ENCODE measurements around the gene OFD1.

The OFD1 gene

GRCh38 chrX:13752646-13753045 lies 18.1 kb downstream of the OFD1 start:
- no peak for DNase-seq (ENCODE audit: low read depth, low spot score)

- DNase-seq (ENCODE audit: low read depth, low spot score): no peak
Measured at GRCh38 chrX:13754765-13755164, 20.2 kb downstream of the OFD1 start.

GRCh38 chrX:13755254-13755653 lies 20.7 kb downstream of the OFD1 start:
- no peak for DNase-seq (ENCODE audit: low read depth, low spot score)

GRCh38 chrX:13756381-13756780 lies 21.8 kb downstream of the OFD1 start:
- DNase-seq (ENCODE audit: low read depth, low spot score): no peak

- DNase-seq (ENCODE audit: low read depth, low spot score): no peak
Measured at GRCh38 chrX:13759152-13759718, 24.7 kb downstream of the OFD1 start.

- DNase-seq (ENCODE audit: low read depth, low spot score): no peak
Measured at GRCh38 chrX:13760426-13760825, 25.9 kb downstream of the OFD1 start.

- DNase-seq (ENCODE audit: low read depth, low spot score): peak; percentile 44
Measured at GRCh38 chrX:13761606-13762414, 27.3 kb downstream of the OFD1 start.

GRCh38 chrX:13763489-13763888 lies 28.9 kb downstream of the OFD1 start:
- no peak for DNase-seq (ENCODE audit: low read depth, low spot score)

GRCh38 chrX:13764281-13764680 lies 29.7 kb downstream of the OFD1 start:
- no peak for DNase-seq (ENCODE audit: low read depth, low spot score)

GRCh38 chrX:13764765-13765164 lies 30.2 kb downstream of the OFD1 start:
- peak; percentile 80 for DNase-seq (ENCODE audit: low read depth, low spot score)

- no peak for DNase-seq (ENCODE audit: low read depth, low spot score)
Measured at GRCh38 chrX:13768939-13769338, 34.4 kb downstream of the OFD1 start.

GRCh38 chrX:13770013-13770535 lies 35.5 kb downstream of the OFD1 start:
- no peak for DNase-seq (ENCODE audit: low read depth, low spot score)

GRCh38 chrX:13774696-13775095 lies 40.1 kb downstream of the OFD1 start:
- no peak for DNase-seq (ENCODE audit: low read depth, low spot score)

GRCh38 chrX:13775837-13776236 lies 41.3 kb downstream of the OFD1 start:
- no peak for DNase-seq (ENCODE audit: low read depth, low spot score)

- DNase-seq (ENCODE audit: low read depth, low spot score): no peak
Measured at GRCh38 chrX:13776387-13776786, 41.8 kb downstream of the OFD1 start.

- DNase-seq (ENCODE audit: low read depth, low spot score): peak; percentile 33
Measured at GRCh38 chrX:13778916-13779315, 44.4 kb downstream of the OFD1 start.

- DNase-seq (ENCODE audit: low read depth, low spot score): peak; percentile 53
Measured at GRCh38 chrX:13780868-13781427, 46.4 kb downstream of the OFD1 start.

- peak; percentile 48 for DNase-seq (ENCODE audit: low read depth, low spot score)
Measured at GRCh38 chrX:13786048-13786447, 51.5 kb downstream of the OFD1 start.

- DNase-seq (ENCODE audit: low read depth, low spot score): no peak
Measured at GRCh38 chrX:13790206-13791131, 55.9 kb downstream of the OFD1 start.

GRCh38 chrX:13791145-13791544 lies 56.6 kb downstream of the OFD1 start:
- DNase-seq (ENCODE audit: low read depth, low spot score): no peak

GRCh38 chrX:13791559-13791958 lies 57.0 kb downstream of the OFD1 start:
- DNase-seq (ENCODE audit: low read depth, low spot score): no peak

GRCh38 chrX:13793897-13794296 lies 59.3 kb downstream of the OFD1 start:
- no peak for DNase-seq (ENCODE audit: low read depth, low spot score)

Measured in ELF-1 (cell line).